Measurements from ENCODE around the gene WNT3.

- no peak for TF ChIP-seq EZH2 (IDR thresholded peaks at IDR 0.05; ENCODE audit: borderline replicate concordance, low read length)
- no peak for TF ChIP-seq CTCF (conservative IDR thresholded peaks at IDR 0.05 in 1 of 2, IDR thresholded peaks at IDR 0.05 in 1 of 2; ENCODE audit: extremely low read depth in 1 of 2, insufficient read depth in 1 of 2, low read depth in 1 of 2, low read length in 2 of 2)
Measured at GRCh38 chr17:46732754-46733398, 85.6 kb downstream of the WNT3 start.

Measured in mammary epithelial cell (primary cell).